Measurements from ENCODE around the gene SLX9. TPM values are rescaled to one million over a fixed set of nuclear protein-coding genes. Genes with fewer than 3 reads are reported as not detected.

Gene SLX9
- polyA plus RNA-seq, 1 of the 3 experiments (the other 2 are of a cell fraction), result 42.9 TPM

DNA sequence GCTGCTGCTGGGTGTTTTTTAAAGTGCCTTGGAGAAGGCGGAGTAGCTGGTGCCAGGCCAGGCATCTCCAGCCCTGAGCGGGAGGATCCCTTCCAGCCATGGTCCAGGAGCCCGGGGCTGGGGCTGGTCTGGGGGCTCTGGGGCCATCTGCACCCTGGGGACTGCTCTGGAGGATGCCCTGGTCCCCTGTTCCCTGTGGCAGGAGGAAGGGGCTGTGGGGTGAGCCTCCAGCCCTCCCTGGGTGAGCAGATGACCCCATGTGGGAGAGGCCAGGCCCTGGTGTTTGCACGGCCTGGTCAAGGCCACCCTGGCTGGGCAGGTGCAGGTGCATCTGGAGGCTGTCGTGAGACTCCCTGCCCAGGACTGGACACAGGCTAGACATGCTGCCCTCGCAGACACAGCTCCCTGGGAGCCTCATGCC lies 56.7 kb downstream of the SLX9 start:
- TF ChIP-seq CHD2 (IDR thresholded peaks at IDR 0.05; ENCODE audit: low read length, partially characterized antibody) (no peak), RXRA (IDR thresholded peaks at IDR 0.05; ENCODE audit: borderline replicate concordance, low read depth) (no peak), POLR2AphosphoS5 (IDR thresholded peaks at IDR 0.05; ENCODE audit: low read depth, low read length) (no peak), MEF2A (IDR thresholded peaks at IDR 0.05; ENCODE audit: borderline replicate concordance, low read depth) (no peak), RFX5 (IDR thresholded peaks at IDR 0.05; ENCODE audit: low read length) (no peak)
- Histone ChIP-seq H2AFZ (ENCODE audit: low read depth) (no peak overlapping the region), H3K9me2 (no peaks in the 10 kb centered on the region), H3K4me2 (no peak overlapping the region), H3K9ac (no peak overlapping the region), H3K9me3 (no peaks in the 10 kb centered on the region), H3F3A (replicated peaks; ENCODE audit: insufficient read depth) (no peaks in the 10 kb centered on the region), H3K27ac (ENCODE audit: low read depth in 2 of 2, low read length in 1 of 2) (no peak overlapping the region; a peak in 1 of 4 replicates), H3K36me3 (replicated peaks in 1 of 2; ENCODE audit: control insufficient read depth in 1 of 2, insufficient read depth in 2 of 2, low read length in 1 of 2) (no peaks in the 10 kb centered on the region), H3K4me1 (ENCODE audit: control insufficient read depth in 1 of 2, insufficient read depth in 2 of 2, low read depth in 1 of 2, low read length in 1 of 2) (peaks cover 7 to 36% of the 10 kb centered on the region in 2 experiments; a peak in 1 of 4 replicates), H3K4me3 (ENCODE audit: low read depth in 2 of 2, low read length in 1 of 2) (no peak overlapping the region), H4K20me1 (ENCODE audit: insufficient read depth) (no peaks in the 10 kb centered on the region), H3K27me3 (ENCODE audit: insufficient read depth) (no peaks in the 10 kb centered on the region), H3K79me2 (ENCODE audit: insufficient read depth) (no peaks in the 10 kb centered on the region)
- whole genome bisulfite sequencing (ENCODE audit: low lambda C conversion rate), result 90% methylated on average over 3 of the region's 6 CpGs
- ChIA-PET POLR2A (no interaction called here), CTCF (interaction anchor here (0.9 to 4.8 kb wide), 3 partner anchors 46 to 133 kb away, joined by 3 to 26 read pairs (median 3); no protein-coding TSS in a partner anchor)
- no peak for DNase-seq

- H3K27ac ChIP-seq (ENCODE audit: low read depth in 2 of 2, low read length in 1 of 2), result no peak overlapping the region
- DNase-seq, result no peak
- no peaks in the 10 kb centered on the region for H3F3A ChIP-seq (replicated peaks; ENCODE audit: insufficient read depth)
- WGBS (ENCODE audit: low lambda C conversion rate), result 78% methylated on average over 10 of the region's 36 CpGs
- no peaks in the 10 kb centered on the region for H3K27me3 ChIP-seq (ENCODE audit: insufficient read depth)
- no peaks in the 10 kb centered on the region for H3K36me3 ChIP-seq (replicated peaks in 1 of 2; ENCODE audit: control insufficient read depth in 1 of 2, insufficient read depth in 2 of 2, low read length in 1 of 2)
- no peaks in the 10 kb centered on the region for H3K9me2 ChIP-seq
- POLR2A ChIA-PET, result no interaction called here
- TF ChIP-seq TAF1 (IDR thresholded peaks at IDR 0.05; ENCODE audit: borderline replicate concordance, low read depth, low read length) (no peak), TEAD4 (IDR thresholded peaks at IDR 0.05; ENCODE audit: borderline replicate concordance, insufficient read depth) (no peak), RAD21 (IDR thresholded peaks at IDR 0.05; ENCODE audit: low read length) (no peak), NFIC (IDR thresholded peaks at IDR 0.05; ENCODE audit: borderline replicate concordance) (no peak), GABPA (IDR thresholded peaks at IDR 0.05; ENCODE audit: low read depth) (no peak), TCF12 (IDR thresholded peaks at IDR 0.05) (no peak), MAX (IDR thresholded peaks at IDR 0.05; ENCODE audit: low read depth) (no peak), FOSL2 (IDR thresholded peaks at IDR 0.05; ENCODE audit: borderline replicate concordance, low read depth) (no peak), SIN3A (IDR thresholded peaks at IDR 0.05; ENCODE audit: borderline replicate concordance, low read depth, low read length) (no peak), RCOR1 (IDR thresholded peaks at IDR 0.05; ENCODE audit: low read length) (no peak), ELF1 (IDR thresholded peaks at IDR 0.05) (no peak), NRF1 (IDR thresholded peaks at IDR 0.05; ENCODE audit: low read depth, low read length) (no peak), JUND (IDR thresholded peaks at IDR 0.05) (no peak), FOXM1 (IDR thresholded peaks at IDR 0.05; ENCODE audit: low read depth) (no peak)
- TF ChIP-seq, protein P1, sequence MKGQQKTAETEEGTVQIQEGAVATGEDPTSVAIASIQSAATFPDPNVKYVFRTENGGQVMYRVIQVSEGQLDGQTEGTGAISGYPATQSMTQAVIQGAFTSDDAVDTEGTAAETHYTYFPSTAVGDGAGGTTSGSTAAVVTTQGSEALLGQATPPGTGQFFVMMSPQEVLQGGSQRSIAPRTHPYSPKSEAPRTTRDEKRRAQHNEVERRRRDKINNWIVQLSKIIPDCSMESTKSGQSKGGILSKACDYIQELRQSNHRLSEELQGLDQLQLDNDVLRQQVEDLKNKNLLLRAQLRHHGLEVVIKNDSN (IDR thresholded peaks at IDR 0.05; ENCODE audit: borderline replicate concordance, low read depth), result no peak
- TF ChIP-seq, protein P2, sequence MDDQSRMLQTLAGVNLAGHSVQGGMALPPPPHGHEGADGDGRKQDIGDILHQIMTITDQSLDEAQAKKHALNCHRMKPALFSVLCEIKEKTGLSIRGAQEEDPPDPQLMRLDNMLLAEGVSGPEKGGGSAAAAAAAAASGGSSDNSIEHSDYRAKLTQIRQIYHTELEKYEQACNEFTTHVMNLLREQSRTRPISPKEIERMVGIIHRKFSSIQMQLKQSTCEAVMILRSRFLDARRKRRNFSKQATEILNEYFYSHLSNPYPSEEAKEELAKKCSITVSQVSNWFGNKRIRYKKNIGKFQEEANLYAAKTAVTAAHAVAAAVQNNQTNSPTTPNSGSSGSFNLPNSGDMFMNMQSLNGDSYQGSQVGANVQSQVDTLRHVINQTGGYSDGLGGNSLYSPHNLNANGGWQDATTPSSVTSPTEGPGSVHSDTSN (IDR thresholded peaks at IDR 0.05), result no peak
- TF ChIP-seq, protein P3, sequence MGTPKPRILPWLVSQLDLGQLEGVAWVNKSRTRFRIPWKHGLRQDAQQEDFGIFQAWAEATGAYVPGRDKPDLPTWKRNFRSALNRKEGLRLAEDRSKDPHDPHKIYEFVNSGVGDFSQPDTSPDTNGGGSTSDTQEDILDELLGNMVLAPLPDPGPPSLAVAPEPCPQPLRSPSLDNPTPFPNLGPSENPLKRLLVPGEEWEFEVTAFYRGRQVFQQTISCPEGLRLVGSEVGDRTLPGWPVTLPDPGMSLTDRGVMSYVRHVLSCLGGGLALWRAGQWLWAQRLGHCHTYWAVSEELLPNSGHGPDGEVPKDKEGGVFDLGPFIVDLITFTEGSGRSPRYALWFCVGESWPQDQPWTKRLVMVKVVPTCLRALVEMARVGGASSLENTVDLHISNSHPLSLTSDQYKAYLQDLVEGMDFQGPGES (IDR thresholded peaks at IDR 0.05; ENCODE audit: low read depth, low read length), result no peak
- H3K4me3 ChIP-seq (ENCODE audit: low read depth in 2 of 2, low read length in 1 of 2), result no peak overlapping the region
- H3K9me3 ChIP-seq, result no peaks in the 10 kb centered on the region
- CTCF ChIA-PET, result interaction anchor here (0.9 to 4.8 kb wide), 3 partner anchors 47 to 132 kb away, joined by 3 to 26 read pairs (median 3); no protein-coding TSS in a partner anchor
- no peak overlapping the region for H3K4me2 ChIP-seq
- no peaks in the 10 kb centered on the region for H4K20me1 ChIP-seq (ENCODE audit: insufficient read depth)
- peaks cover 7 to 31% of the 10 kb centered on the region in 2 experiments; a peak in 1 of 4 replicates for H3K4me1 ChIP-seq (ENCODE audit: control insufficient read depth in 1 of 2, insufficient read depth in 2 of 2, low read depth in 1 of 2, low read length in 1 of 2)
- no peak overlapping the region for H3K9ac ChIP-seq
- H3K79me2 ChIP-seq (ENCODE audit: insufficient read depth), result no peaks in the 10 kb centered on the region
- no peak overlapping the region for H2AFZ ChIP-seq (ENCODE audit: low read depth)
Observed at GRCh38 chr21:44996983-44997936, 57.4 kb downstream of the SLX9 start.

All from SK-N-SH (cell line).